HepG2 (cell line): ENCODE data around the gene CCBE1. TPM values are rescaled to one million over a fixed set of nuclear protein-coding genes. Genes with fewer than 3 reads are reported as not detected.

Experiments
- EHMT2 ChIP-seq: fragments of 200-600 bp; sonication (generic); IDR thresholded peaks from 2 replicates; pipeline ENCODE4 v1.7.0; 2017; ENCODE audit warnings: antibody characterized with exemption, low read depth, low read length, borderline replicate concordance
- MZF1 ChIP-seq: sonication (generic); formaldehyde crosslinking; IDR thresholded peaks from 2 replicates; pipeline ENCODE4 v1.8.1; 2023; ENCODE audit warnings: mild to moderate bottlenecking, missing genetic modification reagents, borderline replicate concordance
- SMAD1 ChIP-seq: sonication (generic); formaldehyde crosslinking; IDR thresholded peaks from 2 replicates; pipeline ENCODE4 v1.4.0; 2020; ENCODE audit warnings: missing genetic modification reagents, low read depth, mild to moderate bottlenecking, borderline replicate concordance
- ZNF513 ChIP-seq: sonication (generic); formaldehyde crosslinking; conservative IDR thresholded peaks from 2 replicates; pipeline ENCODE4 v1.5.0; 2020; ENCODE audit warnings: missing genetic modification reagents
- ZUFSP ChIP-seq: sonication (generic); formaldehyde crosslinking; IDR thresholded peaks from 2 replicates; pipeline ENCODE4 v1.9.0; 2021; ENCODE audit warnings: missing genetic modification reagents, mild to moderate bottlenecking, borderline replicate concordance
- polyA plus RNA-seq, 8 experiments: library from polyadenylated mRNA; depleted of rRNA in 3 of 8; stranded (reverse) in 7 of 8; unstranded in 1 of 8; fragments of >200 nt; fragmentation: Illumina TruSeq in 4 of 8; extraction: Trizol in 4 of 8; gene quantifications; 2 replicates each; pipeline versions ENCODE4 v1.2.1 to v1.2.3, GENCODE V29; 2011 to 2016; ENCODE audit warnings: low read depth in 4 of 8, missing spikeins in 1 of 8, mixed read lengths in 1 of 8; ENCODE audit not compliant: insufficient read depth in 1 of 8
- total RNA-seq, 5 experiments: library from RNA; depleted of rRNA; stranded (reverse); fragments of >200 nt; fragmentation: Illumina TruSeq; extraction: Trizol; gene quantifications; 2 replicates each; pipeline ENCODE4 v1.2.3, GENCODE V29; 2016; ENCODE audit warnings: low read depth in 1 of 5
- TF ChIP-seq, protein P1 (sequence below): sonication (generic); formaldehyde crosslinking; IDR thresholded peaks from 2 replicates; pipeline ENCODE4 v1.5.0; 2020; ENCODE audit warnings: mild to moderate bottlenecking, missing genetic modification reagents, borderline replicate concordance

The CCBE1 gene
- total and polyA plus RNA-seq, 2 of the 13 experiments (the other 11 are each of a cell fraction or from before 2014, with no cell fraction given): not detected

GRCh38 chr18:59616501-59616900 lies 80.7 kb downstream of the CCBE1 start (continued):
- TF ChIP-seq, protein P1, sequence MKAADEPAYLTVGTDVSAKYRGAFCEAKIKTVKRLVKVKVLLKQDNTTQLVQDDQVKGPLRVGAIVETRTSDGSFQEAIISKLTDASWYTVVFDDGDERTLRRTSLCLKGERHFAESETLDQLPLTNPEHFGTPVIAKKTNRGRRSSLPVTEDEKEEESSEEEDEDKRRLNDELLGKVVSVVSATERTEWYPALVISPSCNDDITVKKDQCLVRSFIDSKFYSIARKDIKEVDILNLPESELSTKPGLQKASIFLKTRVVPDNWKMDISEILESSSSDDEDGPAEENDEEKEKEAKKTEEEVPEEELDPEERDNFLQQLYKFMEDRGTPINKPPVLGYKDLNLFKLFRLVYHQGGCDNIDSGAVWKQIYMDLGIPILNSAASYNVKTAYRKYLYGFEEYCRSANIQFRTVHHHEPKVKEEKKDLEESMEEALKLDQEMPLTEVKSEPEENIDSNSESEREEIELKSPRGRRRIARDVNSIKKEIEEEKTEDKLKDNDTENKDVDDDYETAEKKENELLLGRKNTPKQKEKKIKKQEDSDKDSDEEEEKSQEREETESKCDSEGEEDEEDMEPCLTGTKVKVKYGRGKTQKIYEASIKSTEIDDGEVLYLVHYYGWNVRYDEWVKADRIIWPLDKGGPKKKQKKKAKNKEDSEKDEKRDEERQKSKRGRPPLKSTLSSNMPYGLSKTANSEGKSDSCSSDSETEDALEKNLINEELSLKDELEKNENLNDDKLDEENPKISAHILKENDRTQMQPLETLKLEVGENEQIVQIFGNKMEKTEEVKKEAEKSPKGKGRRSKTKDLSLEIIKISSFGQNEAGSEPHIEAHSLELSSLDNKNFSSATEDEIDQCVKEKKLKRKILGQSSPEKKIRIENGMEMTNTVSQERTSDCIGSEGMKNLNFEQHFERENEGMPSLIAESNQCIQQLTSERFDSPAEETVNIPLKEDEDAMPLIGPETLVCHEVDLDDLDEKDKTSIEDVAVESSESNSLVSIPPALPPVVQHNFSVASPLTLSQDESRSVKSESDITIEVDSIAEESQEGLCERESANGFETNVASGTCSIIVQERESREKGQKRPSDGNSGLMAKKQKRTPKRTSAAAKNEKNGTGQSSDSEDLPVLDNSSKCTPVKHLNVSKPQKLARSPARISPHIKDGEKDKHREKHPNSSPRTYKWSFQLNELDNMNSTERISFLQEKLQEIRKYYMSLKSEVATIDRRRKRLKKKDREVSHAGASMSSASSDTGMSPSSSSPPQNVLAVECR: no peak
- TF ChIP-seq ZNF513 (CRISPR knock-in tag) (no peak), SMAD1 (CRISPR knock-in tag) (no peak), MZF1 (CRISPR knock-in tag) (no peak), EHMT2 (no peak), ZUFSP (CRISPR knock-in tag) (no peak)
